ENCODE results near the gene ZSCAN4. TPM values are rescaled to one million over a fixed set of nuclear protein-coding genes. Genes with fewer than 3 reads are reported as not detected.

The ZSCAN4 gene
- total RNA-seq, 1 donor from 2014 or later, result not detected

- TF ChIP-seq, protein P1, sequence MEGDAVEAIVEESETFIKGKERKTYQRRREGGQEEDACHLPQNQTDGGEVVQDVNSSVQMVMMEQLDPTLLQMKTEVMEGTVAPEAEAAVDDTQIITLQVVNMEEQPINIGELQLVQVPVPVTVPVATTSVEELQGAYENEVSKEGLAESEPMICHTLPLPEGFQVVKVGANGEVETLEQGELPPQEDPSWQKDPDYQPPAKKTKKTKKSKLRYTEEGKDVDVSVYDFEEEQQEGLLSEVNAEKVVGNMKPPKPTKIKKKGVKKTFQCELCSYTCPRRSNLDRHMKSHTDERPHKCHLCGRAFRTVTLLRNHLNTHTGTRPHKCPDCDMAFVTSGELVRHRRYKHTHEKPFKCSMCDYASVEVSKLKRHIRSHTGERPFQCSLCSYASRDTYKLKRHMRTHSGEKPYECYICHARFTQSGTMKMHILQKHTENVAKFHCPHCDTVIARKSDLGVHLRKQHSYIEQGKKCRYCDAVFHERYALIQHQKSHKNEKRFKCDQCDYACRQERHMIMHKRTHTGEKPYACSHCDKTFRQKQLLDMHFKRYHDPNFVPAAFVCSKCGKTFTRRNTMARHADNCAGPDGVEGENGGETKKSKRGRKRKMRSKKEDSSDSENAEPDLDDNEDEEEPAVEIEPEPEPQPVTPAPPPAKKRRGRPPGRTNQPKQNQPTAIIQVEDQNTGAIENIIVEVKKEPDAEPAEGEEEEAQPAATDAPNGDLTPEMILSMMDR (IDR thresholded peaks at IDR 0.05), result no peak
- no peak overlapping the region for H3K27ac ChIP-seq
- no peak overlapping the region for H3K4me3 ChIP-seq
- intact Hi-C loops (cut with DNase I), result no loop called here
- no peaks in the 10 kb centered on the region for H3K9me3 ChIP-seq
- no peaks in the 10 kb centered on the region for H3K27me3 ChIP-seq
- DNase-seq (ENCODE audit: low spot score in 2 of 2), result no peak
- no peaks in the 10 kb centered on the region for H3K36me3 ChIP-seq
- H3K4me1 ChIP-seq, result no peaks in the 10 kb centered on the region
Observed at GRCh38 chr19:57665261-57665806, 3.4 kb upstream of the ZSCAN4 start.

DNA sequence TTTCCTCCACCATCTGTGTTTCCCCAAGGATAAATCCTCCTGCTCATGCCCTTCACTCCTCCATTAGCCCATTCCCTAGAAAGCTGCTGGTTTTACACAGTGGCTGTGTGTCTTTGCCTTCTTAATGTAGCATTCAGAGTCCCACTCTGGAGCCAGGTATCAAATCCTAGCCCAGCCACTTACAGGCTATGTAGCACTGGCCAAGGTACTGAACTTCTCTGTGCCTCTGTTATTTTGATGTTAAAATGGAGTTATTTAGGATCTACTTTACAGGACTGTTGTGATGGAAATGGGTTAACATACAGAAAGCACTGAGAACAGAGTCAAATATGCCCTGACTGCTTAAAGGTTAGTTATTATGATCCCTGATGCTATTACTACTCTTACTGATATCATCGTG, 1.5 kb upstream of the ZSCAN4 start:
- Histone ChIP-seq H3K4me3 (no peak overlapping the region), H3K36me3 (no peaks in the 10 kb centered on the region), H3K27me3 (no peaks in the 10 kb centered on the region), H3K27ac (no peak overlapping the region), H3K4me1 (no peaks in the 10 kb centered on the region), H3K9me3 (no peaks in the 10 kb centered on the region)
- DNase-seq (ENCODE audit: low spot score in 2 of 2), result no peak
- intact Hi-C loops (cut with DNase I), result no loop called here
- TF ChIP-seq, protein P1 (IDR thresholded peaks at IDR 0.05), result no peak

DNA sequence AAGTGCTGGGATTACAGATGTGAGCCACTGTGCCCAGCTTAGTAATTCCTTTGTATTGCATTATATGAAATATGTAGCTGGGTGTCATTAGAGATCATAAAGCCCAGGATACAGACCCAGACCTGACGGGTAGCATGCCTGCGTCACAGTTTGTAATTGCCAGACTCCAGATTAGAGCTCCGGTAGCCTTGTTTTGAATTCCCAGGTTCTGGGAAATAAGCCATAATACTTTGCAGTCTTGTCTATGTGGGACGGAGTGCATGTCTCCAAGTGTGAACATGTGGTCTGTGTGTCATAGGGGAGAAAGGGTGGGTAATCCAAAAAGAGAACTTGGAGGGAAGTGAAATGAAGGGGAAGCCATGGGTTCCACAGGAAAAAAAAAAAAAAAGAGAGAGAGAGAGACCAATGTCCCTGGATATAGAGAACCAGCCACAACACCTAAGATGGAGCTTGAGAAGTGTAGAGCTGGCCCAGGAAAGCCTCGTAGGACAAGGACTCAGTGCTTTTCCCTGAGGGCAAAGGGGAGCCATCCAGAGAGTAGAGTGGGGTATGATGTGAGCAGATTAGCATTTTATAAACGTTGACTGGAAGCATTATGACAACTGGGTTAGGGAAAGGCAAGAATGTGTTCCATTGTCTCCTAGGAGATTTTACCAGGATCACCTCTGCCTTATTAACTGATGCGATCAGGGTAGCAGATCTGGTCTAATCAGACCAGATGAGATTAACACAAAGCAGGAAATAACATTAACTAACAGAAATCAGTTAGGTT, 2.6 kb downstream of the ZSCAN4 start:
- no peak overlapping the region for H3K4me3 ChIP-seq
- no peaks in the 10 kb centered on the region for H3K27me3 ChIP-seq
- TF ChIP-seq, protein P1 (IDR thresholded peaks at IDR 0.05), result no peak
- peaks cover 0 to 10% of the 10 kb centered on the region in 2 donors for H3K9me3 ChIP-seq
- H3K27ac ChIP-seq, result no peak overlapping the region
- DNase-seq (ENCODE audit: low spot score in 2 of 2), result no peak
- no peaks in the 10 kb centered on the region for H3K36me3 ChIP-seq
- intact Hi-C loops (cut with DNase I), result no loop called here
- no peaks in the 10 kb centered on the region for H3K4me1 ChIP-seq

GRCh38 chr19:57672466-57672865, 3.7 kb downstream of the ZSCAN4 start:
- intact Hi-C loops (cut with DNase I), result no loop called here
- TF ChIP-seq, protein P1 (IDR thresholded peaks at IDR 0.05), result no peak
- no peak overlapping the region for H3K27ac ChIP-seq
- peaks cover 0 to 10% of the 10 kb centered on the region in 2 donors for H3K9me3 ChIP-seq
- no peak for DNase-seq (ENCODE audit: low spot score in 2 of 2)
- H3K4me3 ChIP-seq, result no peak overlapping the region
- H3K4me1 ChIP-seq, result no peaks in the 10 kb centered on the region
- H3K27me3 ChIP-seq, result no peaks in the 10 kb centered on the region
- H3K36me3 ChIP-seq, result no peaks in the 10 kb centered on the region

DNA sequence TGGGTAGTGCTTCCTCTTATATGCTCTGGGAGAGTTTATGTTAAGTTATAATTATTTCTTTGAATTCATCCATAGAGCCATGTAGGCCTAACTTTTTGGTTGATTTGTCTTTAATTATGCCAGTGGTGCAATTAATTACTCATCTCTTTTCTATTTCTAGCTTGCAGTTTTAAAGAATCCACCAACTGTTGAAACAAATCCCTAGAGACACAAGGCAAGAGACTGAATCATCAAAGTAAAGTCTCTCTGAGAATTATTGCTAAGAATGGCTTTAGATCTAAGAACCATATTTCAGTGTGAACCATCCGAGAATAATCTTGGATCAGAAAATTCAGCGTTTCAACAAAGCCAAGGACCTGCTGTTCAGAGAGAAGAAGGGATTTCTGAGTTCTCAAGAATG, 7.1 kb downstream of the ZSCAN4 start:
- H3K4me1 ChIP-seq, result no peaks in the 10 kb centered on the region
- DNase-seq (ENCODE audit: low spot score in 2 of 2), result no peak
- TF ChIP-seq, protein P1 (IDR thresholded peaks at IDR 0.05), result no peak
- no peak overlapping the region for H3K27ac ChIP-seq
- H3K4me3 ChIP-seq, result no peak overlapping the region
- H3K27me3 ChIP-seq, result no peaks in the 10 kb centered on the region
- H3K36me3 ChIP-seq, result no peaks in the 10 kb centered on the region
- H3K9me3 ChIP-seq, result peaks cover 0 to 12% of the 10 kb centered on the region in 2 donors
- intact Hi-C loops (cut with DNase I), result no loop called here

Data from ascending aorta (tissue), 2 donors.